Fibroblast of lung (primary cell): ENCODE measurements around the gene MTRR. TPM values are rescaled to one million over a fixed set of nuclear protein-coding genes. Genes with fewer than 3 reads are reported as not detected.

ENCODE experiments used
- DNase-seq, 2 donors: peaks; one replicate each; pipeline versions ENCODE4 v3.0.0 to v3.0.0-alpha.2; 2010; ENCODE audit warnings: low read depth in 2 of 2
- H2AFZ ChIP-seq: 2 replicates; pipeline ENCODE4 v1.5.1; 2012; ENCODE audit warnings: low read length, control low read depth, inconsistent platforms
- H3K27ac ChIP-seq: 2 replicates; pipeline ENCODE4 v1.5.1; 2011; ENCODE audit warnings: low read length, control low read depth; ENCODE audit not compliant: insufficient read depth
- H3K27me3 ChIP-seq: 2 replicates; pipeline ENCODE4 v1.5.1; 2011; ENCODE audit warnings: mild to moderate bottlenecking, low read length; ENCODE audit not compliant: control insufficient read depth, insufficient read depth
- H3K36me3 ChIP-seq: 2 replicates; pipeline ENCODE4 v1.5.1; 2011; ENCODE audit warnings: low read length; ENCODE audit not compliant: control insufficient read depth, insufficient read depth
- H3K4me1 ChIP-seq: 2 replicates; pipeline ENCODE4 v1.5.1; 2011; ENCODE audit warnings: low read length; ENCODE audit not compliant: control insufficient read depth, insufficient read depth; ENCODE audit errors: extremely low read depth
- H3K4me2 ChIP-seq: 2 replicates; pipeline ENCODE4 v1.5.1; 2011; ENCODE audit warnings: low read length, control low read depth; ENCODE audit not compliant: insufficient read depth; ENCODE audit errors: extremely low read depth
- H3K4me3 ChIP-seq, 4 experiments: fragments of 200-600 bp in 1 of 4; sonication (generic) in 1 of 4; replicated peaks in 1 of 4; 2 replicates each; pipeline ENCODE4 v1.5.1; 2011 to 2016; ENCODE audit warnings: low read length in 4 of 4, low read depth in 3 of 4, mild to moderate bottlenecking in 3 of 4, control low read depth in 2 of 4, inconsistent platforms in 1 of 4, mixed read lengths in 1 of 4; ENCODE audit not compliant: insufficient read depth in 1 of 4; ENCODE audit errors: control extremely low read depth in 1 of 4
- H3K79me2 ChIP-seq: 2 replicates; pipeline ENCODE4 v1.5.1; 2012; ENCODE audit warnings: mild to moderate bottlenecking, low read length, inconsistent platforms; ENCODE audit not compliant: control insufficient read depth, insufficient read depth
- H3K9ac ChIP-seq: 2 replicates; pipeline ENCODE4 v1.5.1; 2011; ENCODE audit warnings: mild to moderate bottlenecking, low read length, control low read depth; ENCODE audit not compliant: insufficient read depth
- H3K9me3 ChIP-seq: 2 replicates; pipeline ENCODE4 v1.5.1; 2012; ENCODE audit warnings: low read depth, low read length; ENCODE audit not compliant: control insufficient read depth, insufficient read depth
- H4K20me1 ChIP-seq: 2 replicates; pipeline ENCODE4 v1.5.1; 2011; ENCODE audit warnings: low read length; ENCODE audit not compliant: control insufficient read depth, insufficient read depth; ENCODE audit errors: extremely low read depth
- EZH2 ChIP-seq: IDR thresholded peaks from 2 replicates; pipeline ENCODE4 v1.5.1; 2012; ENCODE audit warnings: low read length, control low read depth, mild to moderate bottlenecking; ENCODE audit errors: missing control alignments
- polyA plus RNA-seq, 2 donors: library from polyadenylated mRNA; depleted of rRNA in 1 of 2; stranded (reverse) in 1 of 2; unstranded in 1 of 2; fragments of >200 nt; gene quantifications; 2 replicates each; pipeline ENCODE4 v1.2.1, GENCODE V29; 2011 to 2012; ENCODE audit warnings: missing spikeins in 1 of 2
- total RNA-seq: library from RNA; depleted of rRNA; stranded (reverse); fragments of >200 nt; gene quantifications from 2 replicates; pipeline ENCODE4 v1.2.1, GENCODE V29; 2014
- TF ChIP-seq, protein P1 (sequence below), 2 donors: IDR thresholded peaks in 1 of 2; conservative IDR thresholded peaks in 1 of 2; 1 replicate in 1 of 2; 2 replicates in 1 of 2; pipeline ENCODE4 v1.5.1; 2011 to 2012; ENCODE audit warnings: low read length in 2 of 2, control low read depth in 1 of 2, inconsistent platforms in 1 of 2, low read depth in 1 of 2, mild to moderate bottlenecking in 1 of 2

Gene MTRR
- total and polyA plus RNA-seq, 2 donors (not counting 1 experiment from before 2014, with no cell fraction given): 19.0 to 45.1 TPM

DNA sequence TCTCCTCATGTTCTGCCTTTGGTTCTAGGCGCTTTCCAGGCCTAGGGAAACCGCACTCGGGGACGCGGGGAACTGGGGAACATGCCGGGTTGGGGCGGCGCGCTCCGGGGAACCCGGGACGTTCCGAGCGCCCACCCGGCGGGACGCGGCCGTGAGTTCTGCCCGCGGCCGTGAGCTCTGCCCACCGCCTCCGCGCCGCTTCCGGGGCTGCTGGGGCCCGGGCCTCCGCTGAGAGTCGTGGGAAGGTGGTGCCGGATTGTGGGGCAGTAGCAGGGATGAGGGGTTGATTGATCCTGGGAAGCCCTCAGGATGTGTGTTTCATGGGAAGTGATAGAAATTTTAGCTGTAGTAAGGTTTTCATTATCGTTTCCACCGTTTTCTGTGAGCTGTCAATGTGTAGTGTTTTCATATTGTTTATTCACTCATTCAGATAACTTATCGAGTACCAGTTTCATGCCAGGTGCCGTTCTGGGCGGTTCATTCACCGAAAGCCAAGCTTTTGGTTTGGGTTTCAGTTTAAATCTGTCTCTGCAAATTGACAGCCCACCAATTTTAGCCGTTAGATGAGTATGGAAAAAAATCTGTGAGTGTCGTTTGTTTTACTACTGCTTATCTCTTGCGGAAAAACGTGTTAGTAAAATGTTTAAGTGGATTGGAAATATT, 657 bp downstream of the MTRR start:
- no peaks in the 10 kb centered on the region for H3K9me3 ChIP-seq
- peak overlapping the region; percentile 28 for H2AFZ ChIP-seq
- no peak for DNase-seq
- peak overlapping the region; percentile 75 for H3K27ac ChIP-seq
- TF ChIP-seq EZH2: no peak
- TF ChIP-seq, protein P1, sequence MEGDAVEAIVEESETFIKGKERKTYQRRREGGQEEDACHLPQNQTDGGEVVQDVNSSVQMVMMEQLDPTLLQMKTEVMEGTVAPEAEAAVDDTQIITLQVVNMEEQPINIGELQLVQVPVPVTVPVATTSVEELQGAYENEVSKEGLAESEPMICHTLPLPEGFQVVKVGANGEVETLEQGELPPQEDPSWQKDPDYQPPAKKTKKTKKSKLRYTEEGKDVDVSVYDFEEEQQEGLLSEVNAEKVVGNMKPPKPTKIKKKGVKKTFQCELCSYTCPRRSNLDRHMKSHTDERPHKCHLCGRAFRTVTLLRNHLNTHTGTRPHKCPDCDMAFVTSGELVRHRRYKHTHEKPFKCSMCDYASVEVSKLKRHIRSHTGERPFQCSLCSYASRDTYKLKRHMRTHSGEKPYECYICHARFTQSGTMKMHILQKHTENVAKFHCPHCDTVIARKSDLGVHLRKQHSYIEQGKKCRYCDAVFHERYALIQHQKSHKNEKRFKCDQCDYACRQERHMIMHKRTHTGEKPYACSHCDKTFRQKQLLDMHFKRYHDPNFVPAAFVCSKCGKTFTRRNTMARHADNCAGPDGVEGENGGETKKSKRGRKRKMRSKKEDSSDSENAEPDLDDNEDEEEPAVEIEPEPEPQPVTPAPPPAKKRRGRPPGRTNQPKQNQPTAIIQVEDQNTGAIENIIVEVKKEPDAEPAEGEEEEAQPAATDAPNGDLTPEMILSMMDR (conservative IDR thresholded peaks at IDR 0.05 in 1 of 2, IDR thresholded peaks at IDR 0.05 in 1 of 2; ENCODE audit: low read depth in 1 of 2, low read length in 2 of 2): no peak
- H3K4me1 ChIP-seq: peaks cover 2% of the 10 kb centered on the region
- peak overlapping the region; percentile 77 for H3K9ac ChIP-seq
- H3K4me2 ChIP-seq: peak overlapping the region; percentile 88
- peak overlapping the region; percentile 68 to 96 (median 86) for H3K4me3 ChIP-seq
- H3K27me3 ChIP-seq: no peaks in the 10 kb centered on the region
- H3K79me2 ChIP-seq: peaks cover 58% of the 10 kb centered on the region
- H4K20me1 ChIP-seq: no peaks in the 10 kb centered on the region
- peaks cover 1% of the 10 kb centered on the region for H3K36me3 ChIP-seq

DNA sequence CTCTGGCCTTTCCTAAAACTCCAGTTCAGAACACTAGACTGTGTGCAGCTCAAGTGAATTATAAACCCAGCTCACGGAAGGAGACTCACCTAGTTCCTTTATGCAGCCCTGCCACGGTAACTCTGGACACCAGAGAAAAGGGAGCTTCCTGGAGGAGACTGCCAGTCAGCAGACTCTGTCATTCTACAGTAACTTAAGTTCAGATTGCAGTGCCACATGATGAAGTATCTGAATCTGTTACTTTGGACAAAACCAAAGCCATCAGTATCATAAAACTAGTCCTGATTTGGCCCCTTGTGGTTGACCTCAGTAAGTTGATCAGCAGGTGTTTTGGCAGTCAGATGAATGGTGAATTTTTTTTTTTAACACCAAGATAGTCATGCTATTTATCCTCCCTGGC, 2.7 kb downstream of the MTRR start:
- H2AFZ ChIP-seq: no peak overlapping the region
- no peaks in the 10 kb centered on the region for H3K27me3 ChIP-seq
- H3K4me3 ChIP-seq: no peak overlapping the region
- TF ChIP-seq, protein P1 (conservative IDR thresholded peaks at IDR 0.05 in 1 of 2, IDR thresholded peaks at IDR 0.05 in 1 of 2; ENCODE audit: low read depth in 1 of 2, low read length in 2 of 2): no peak
- TF ChIP-seq EZH2: no peak
- H3K27ac ChIP-seq: no peak overlapping the region
- peaks cover 60% of the 10 kb centered on the region for H3K79me2 ChIP-seq
- no peaks in the 10 kb centered on the region for H4K20me1 ChIP-seq
- no peak for DNase-seq
- no peak overlapping the region for H3K4me2 ChIP-seq
- peaks cover 5% of the 10 kb centered on the region for H3K36me3 ChIP-seq
- no peaks in the 10 kb centered on the region for H3K9me3 ChIP-seq
- H3K9ac ChIP-seq: no peak overlapping the region
- peaks cover 3% of the 10 kb centered on the region for H3K4me1 ChIP-seq

DNA sequence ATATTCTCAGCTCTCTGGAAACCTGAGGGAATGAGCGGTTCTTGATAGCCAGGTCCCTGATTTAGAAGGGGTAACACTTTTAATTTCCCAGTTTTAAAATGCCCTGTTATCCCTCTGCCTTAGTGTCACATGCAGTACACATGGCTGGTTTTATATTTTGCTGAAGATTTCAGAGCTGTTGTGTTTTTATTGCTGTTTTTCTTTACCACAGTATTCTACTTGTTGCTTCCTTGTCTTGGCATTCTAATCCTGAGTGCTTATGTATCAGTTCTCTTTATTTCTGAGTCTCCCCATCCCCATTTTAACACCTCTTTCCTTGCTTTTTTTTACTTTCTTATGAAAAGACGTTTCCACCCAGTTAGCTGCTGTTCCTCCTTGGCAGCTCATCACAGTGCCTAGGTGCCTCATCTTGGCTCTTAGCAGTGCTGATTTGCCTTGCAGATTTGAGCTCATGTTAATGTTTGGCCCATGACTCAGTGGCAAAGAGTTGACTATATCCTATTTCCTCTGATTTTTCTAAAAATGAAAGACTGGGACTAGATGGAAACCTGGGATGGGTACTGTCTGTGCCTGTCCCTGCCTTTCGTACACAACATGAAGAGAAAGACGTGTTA, 3.7 kb downstream of the MTRR start:
- Histone ChIP-seq H3K27ac (no peak overlapping the region), H3K36me3 (peaks cover 5% of the 10 kb centered on the region), H3K27me3 (no peaks in the 10 kb centered on the region), H4K20me1 (no peaks in the 10 kb centered on the region), H3K79me2 (peaks cover 53% of the 10 kb centered on the region), H3K4me3 (no peak overlapping the region), H3K4me2 (no peak overlapping the region), H2AFZ (no peak overlapping the region), H3K9ac (no peak overlapping the region), H3K4me1 (peaks cover 6% of the 10 kb centered on the region), H3K9me3 (no peaks in the 10 kb centered on the region)
- DNase-seq: peak in 1 of 2 donors; percentile 37
- TF ChIP-seq EZH2: no peak
- TF ChIP-seq, protein P1 (conservative IDR thresholded peaks at IDR 0.05 in 1 of 2, IDR thresholded peaks at IDR 0.05 in 1 of 2; ENCODE audit: low read depth in 1 of 2, low read length in 2 of 2): no peak
